Osteoblast (primary cell): Measurements from ENCODE around the gene RPL34. TPM values are rescaled to one million over a fixed set of nuclear protein-coding genes. Genes with fewer than 3 reads are reported as not detected.

Experiments used
- DNase-seq: peaks from one replicate; pipeline ENCODE4 v3.0.0; 2011; ENCODE audit warnings: low spot score, mixed read lengths; ENCODE audit not compliant: insufficient read length; ENCODE audit errors: missing footprints
- H2AFZ ChIP-seq: 2 replicates; pipeline ENCODE4 v1.6.0; 2011; ENCODE audit warnings: mild to moderate bottlenecking, low read length
- H3K27ac ChIP-seq: 2 replicates; pipeline ENCODE4 v1.5.1; 2011; ENCODE audit warnings: mild to moderate bottlenecking, low read depth, low read length, moderate library complexity
- H3K27me3 ChIP-seq: 2 replicates; pipeline ENCODE4 v1.6.0; 2012; ENCODE audit warnings: mild to moderate bottlenecking, control low read depth, inconsistent platforms, low read length, moderate library complexity; ENCODE audit not compliant: insufficient read depth
- H3K36me3 ChIP-seq: 2 replicates; pipeline ENCODE4 v1.5.1; 2011; ENCODE audit warnings: mild to moderate bottlenecking, low read length, control low read depth, moderate library complexity; ENCODE audit not compliant: insufficient read depth
- H3K4me1 ChIP-seq: 2 replicates; pipeline ENCODE4 v1.5.1; 2011; ENCODE audit warnings: mild to moderate bottlenecking, low read length, control low read depth, moderate library complexity; ENCODE audit not compliant: insufficient read depth
- H3K4me2 ChIP-seq: 2 replicates; pipeline ENCODE4 v1.6.0; 2011; ENCODE audit warnings: mild to moderate bottlenecking, low read length; ENCODE audit not compliant: insufficient read depth
- H3K4me3 ChIP-seq: fragments of 200-600 bp; sonication (generic); 3 replicates; pipeline ENCODE4 v1.5.1; 2012; ENCODE audit warnings: mild to moderate bottlenecking, low read length, inconsistent platforms; ENCODE audit not compliant: insufficient read depth
- H3K79me2 ChIP-seq: 2 replicates; pipeline ENCODE4 v1.6.0; 2012; ENCODE audit warnings: mild to moderate bottlenecking, low read length, control low read depth, inconsistent platforms; ENCODE audit not compliant: insufficient read depth
- H3K9me3 ChIP-seq: 2 replicates; pipeline ENCODE4 v1.5.1; 2011; ENCODE audit warnings: low read depth, low read length, control low read depth
- H4K20me1 ChIP-seq: 2 replicates; pipeline ENCODE4 v1.6.0; 2012; ENCODE audit warnings: mild to moderate bottlenecking, low read length, control low read depth; ENCODE audit not compliant: insufficient read depth
- CTCF ChIP-seq: IDR thresholded peaks from 2 replicates; pipeline ENCODE4 v1.5.1; 2011; ENCODE audit warnings: mild to moderate bottlenecking, low read depth, low read length, moderate library complexity; ENCODE audit errors: extremely low read depth
- total RNA-seq: library from RNA; depleted of rRNA; stranded (reverse); fragments of >200 nt; gene quantifications from 2 replicates; pipeline ENCODE4 v1.2.3, GENCODE V29; 2012

Gene RPL34
- total RNA-seq, 1 donor = 448 TPM

DNA sequence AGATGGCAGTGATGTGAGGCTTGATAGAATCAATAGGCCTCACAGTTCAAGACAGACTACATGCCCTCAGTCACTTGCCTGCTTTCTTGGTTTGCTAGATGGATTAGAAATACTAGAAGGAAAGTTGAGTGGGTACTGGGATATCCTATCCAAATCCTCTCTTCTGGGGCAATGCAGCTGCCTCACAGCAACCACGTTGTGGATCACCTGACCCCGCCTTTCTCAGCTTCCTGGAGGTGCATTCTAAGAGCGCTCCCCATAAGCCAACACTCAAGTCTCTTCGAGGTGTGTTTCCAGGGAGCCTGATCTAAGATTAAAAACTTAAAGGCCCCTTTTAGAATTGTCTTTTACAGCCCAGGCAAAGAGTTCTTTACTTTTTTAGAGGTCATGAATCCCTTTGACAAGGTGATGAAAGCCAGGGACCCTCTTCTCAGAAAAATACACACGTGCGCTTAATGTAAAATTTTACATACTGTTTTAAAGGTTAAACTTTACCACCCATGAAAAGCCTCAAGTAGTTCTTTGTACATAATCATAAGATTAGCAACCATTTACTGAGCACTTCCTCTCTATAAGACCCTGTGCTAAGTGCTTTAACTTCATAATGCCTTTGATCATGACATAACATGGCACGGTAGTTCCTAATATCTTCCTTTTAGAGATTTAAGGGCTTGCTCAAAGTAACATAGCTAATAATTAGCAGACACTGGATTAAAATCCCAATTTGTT is 840 bp upstream of the RPL34 start:
- no peaks in the 10 kb centered on the region for H3K27me3 ChIP-seq
- H3K36me3 ChIP-seq = peaks cover 27% of the 10 kb centered on the region
- peak overlapping the region; percentile 85 for H3K4me2 ChIP-seq
- TF ChIP-seq CTCF = no peak
- peaks cover 34% of the 10 kb centered on the region for H3K4me1 ChIP-seq
- H3K4me3 ChIP-seq = peak overlapping the region; percentile 88
- H3K79me2 ChIP-seq = peaks cover 41% of the 10 kb centered on the region
- no peaks in the 10 kb centered on the region for H3K9me3 ChIP-seq
- H2AFZ ChIP-seq = peak overlapping the region; percentile 95
- peaks cover 30% of the 10 kb centered on the region for H4K20me1 ChIP-seq
- peak overlapping the region; percentile 93 for H3K27ac ChIP-seq
- DNase-seq = no peak

DNA sequence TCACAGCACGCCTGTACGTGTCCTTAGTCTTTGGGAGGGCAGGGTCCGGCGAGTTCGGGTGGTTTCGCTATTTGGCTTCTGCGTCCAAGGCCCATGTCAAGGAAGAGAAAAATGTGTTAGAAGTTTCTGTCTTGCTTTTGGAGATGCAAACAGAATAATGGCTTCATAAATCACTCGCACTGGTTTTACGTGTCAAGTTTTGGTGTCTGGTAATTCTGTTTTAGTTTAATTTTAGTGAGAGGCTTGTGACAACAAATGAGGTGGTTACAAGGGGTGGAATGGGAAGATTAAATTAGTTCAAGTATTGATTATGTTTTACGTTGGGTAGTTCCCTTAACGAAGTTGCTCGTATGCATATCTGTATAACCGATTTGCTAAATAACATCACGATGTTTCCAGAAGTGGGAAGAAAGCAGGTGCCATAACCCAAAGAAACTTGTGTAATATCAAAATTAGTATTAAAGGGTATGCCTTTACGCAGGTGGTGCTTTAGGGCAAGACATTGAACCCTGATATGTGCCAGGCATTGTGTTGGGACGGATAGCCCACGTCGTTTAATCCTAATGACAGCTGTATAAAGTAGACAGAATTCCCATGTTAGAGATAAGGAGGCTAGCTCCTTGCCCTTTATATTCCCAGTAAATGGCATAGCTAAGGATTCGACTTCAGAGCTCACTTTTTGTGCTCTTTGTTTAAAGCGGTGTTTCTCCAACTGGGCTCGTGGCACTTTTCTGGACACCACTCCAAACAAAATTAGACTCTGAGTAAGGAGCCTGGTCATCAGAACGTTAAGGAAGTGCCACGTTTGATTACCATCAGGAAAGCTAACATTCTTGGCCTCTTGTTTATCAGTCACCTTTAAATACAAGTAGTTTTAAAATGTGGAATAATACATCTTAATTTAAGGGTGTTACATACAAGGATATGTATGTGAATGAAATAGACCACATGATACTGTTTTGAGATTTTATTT is 843 bp downstream of the RPL34 start:
- peaks cover 34% of the 10 kb centered on the region for H3K4me1 ChIP-seq
- H3K27me3 ChIP-seq = no peaks in the 10 kb centered on the region
- peak overlapping the region; percentile 93 for H3K27ac ChIP-seq
- H3K79me2 ChIP-seq = peaks cover 45% of the 10 kb centered on the region
- TF ChIP-seq CTCF = no peak
- peak overlapping the region; percentile 85 for H3K4me2 ChIP-seq
- peaks cover 36% of the 10 kb centered on the region for H4K20me1 ChIP-seq
- no peak for DNase-seq
- peaks cover 44% of the 10 kb centered on the region for H3K36me3 ChIP-seq
- H2AFZ ChIP-seq = peak overlapping the region; percentile 84
- H3K9me3 ChIP-seq = no peaks in the 10 kb centered on the region
- peak overlapping the region; percentile 88 for H3K4me3 ChIP-seq

- Histone ChIP-seq H4K20me1 (peaks cover 39% of the 10 kb centered on the region), H3K27ac (peak overlapping the region; percentile 93), H3K4me2 (peak overlapping the region; percentile 85), H2AFZ (no peak overlapping the region), H3K36me3 (peaks cover 52% of the 10 kb centered on the region), H3K9me3 (no peaks in the 10 kb centered on the region), H3K4me3 (peak overlapping the region; percentile 88), H3K79me2 (peaks cover 45% of the 10 kb centered on the region), H3K27me3 (no peaks in the 10 kb centered on the region), H3K4me1 (peaks cover 34% of the 10 kb centered on the region)
- TF ChIP-seq CTCF = no peak
- no peak for DNase-seq
Observed at GRCh38 chr4:108622022-108622421, 1.6 kb downstream of the RPL34 start.

DNA sequence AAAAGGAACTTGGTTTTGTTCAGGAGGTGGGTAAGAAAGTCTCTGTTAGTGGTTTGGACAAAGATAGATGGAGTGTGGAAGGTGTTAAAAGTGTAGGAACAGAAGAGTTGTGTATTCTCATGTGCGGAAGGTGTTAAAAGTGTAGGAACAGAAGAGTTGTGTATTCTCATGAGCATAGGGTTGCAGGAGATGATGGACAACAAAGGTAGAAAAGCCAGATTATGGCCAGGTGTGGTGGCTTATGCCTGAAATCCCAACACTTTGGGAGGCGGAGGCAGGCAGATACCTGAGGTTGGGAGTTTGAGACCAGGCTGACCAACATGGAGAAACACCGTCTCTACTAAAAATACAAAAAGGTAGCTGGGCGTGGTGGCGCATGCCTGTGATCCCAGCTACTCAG is 2.5 kb downstream of the RPL34 start:
- H3K9me3 ChIP-seq = no peaks in the 10 kb centered on the region
- DNase-seq = no peak
- TF ChIP-seq CTCF = no peak
- peaks cover 45% of the 10 kb centered on the region for H3K79me2 ChIP-seq
- peaks cover 39% of the 10 kb centered on the region for H4K20me1 ChIP-seq
- no peaks in the 10 kb centered on the region for H3K27me3 ChIP-seq
- no peak overlapping the region for H3K27ac ChIP-seq
- peaks cover 59% of the 10 kb centered on the region for H3K36me3 ChIP-seq
- no peak overlapping the region for H2AFZ ChIP-seq
- H3K4me1 ChIP-seq = peaks cover 34% of the 10 kb centered on the region
- peak overlapping the region; percentile 85 for H3K4me2 ChIP-seq
- H3K4me3 ChIP-seq = peak overlapping the region; percentile 88
